Endothelial cell of umbilical vein (primary cell): ENCODE results near the gene B3GNT9.

Source experiments
- EZH2 ChIP-seq: IDR thresholded peaks from 2 replicates; pipeline ENCODE4 v1.6.1; 2012; ENCODE audit warnings: borderline replicate concordance, low read depth, mild to moderate bottlenecking, moderate library complexity, low read length, inconsistent platforms; ENCODE audit not compliant: severe bottlenecking
- FOS ChIP-seq: IDR thresholded peaks from 2 replicates; pipeline ENCODE4 v1.6.1; 2011; ENCODE audit warnings: mild to moderate bottlenecking, low read length, moderate library complexity, borderline replicate concordance; ENCODE audit not compliant: insufficient read depth
- JUN ChIP-seq: IDR thresholded peaks from 2 replicates; pipeline ENCODE4 v1.6.1; 2011; ENCODE audit warnings: borderline replicate concordance, low read depth; ENCODE audit not compliant: insufficient read length, insufficient read depth
- MYC ChIP-seq: IDR thresholded peaks from one replicate; pipeline ENCODE4 v1.6.1; 2011; ENCODE audit warnings: mild to moderate bottlenecking, low read depth, low read length
- POLR2A ChIP-seq: IDR thresholded peaks from 2 replicates; pipeline ENCODE4 v1.6.1; 2012; ENCODE audit warnings: low read depth, mild to moderate bottlenecking, control low read depth, low read length
- POLR2AphosphoS5 ChIP-seq: IDR thresholded peaks from 2 replicates; pipeline ENCODE4 v1.6.1; 2012; ENCODE audit warnings: low read depth, mild to moderate bottlenecking, control low read depth, low read length, moderate library complexity; ENCODE audit not compliant: insufficient read depth
- TF ChIP-seq, protein P1 (sequence below), 2 donors: IDR thresholded peaks; 1 replicate in 1 of 2; 2 replicates in 1 of 2; pipeline ENCODE4 v1.5.1; 2011; ENCODE audit warnings: low read length in 2 of 2, mild to moderate bottlenecking in 2 of 2, moderate library complexity in 2 of 2, control low read depth in 1 of 2, inconsistent platforms in 1 of 2, low read depth in 1 of 2; ENCODE audit not compliant: insufficient read depth in 1 of 2; ENCODE audit errors: extremely low read depth in 1 of 2
- TF ChIP-seq, protein P2 (sequence below): IDR thresholded peaks from 2 replicates; pipeline ENCODE4 v1.6.1; 2011; ENCODE audit not compliant: insufficient read depth, insufficient read length

DNA sequence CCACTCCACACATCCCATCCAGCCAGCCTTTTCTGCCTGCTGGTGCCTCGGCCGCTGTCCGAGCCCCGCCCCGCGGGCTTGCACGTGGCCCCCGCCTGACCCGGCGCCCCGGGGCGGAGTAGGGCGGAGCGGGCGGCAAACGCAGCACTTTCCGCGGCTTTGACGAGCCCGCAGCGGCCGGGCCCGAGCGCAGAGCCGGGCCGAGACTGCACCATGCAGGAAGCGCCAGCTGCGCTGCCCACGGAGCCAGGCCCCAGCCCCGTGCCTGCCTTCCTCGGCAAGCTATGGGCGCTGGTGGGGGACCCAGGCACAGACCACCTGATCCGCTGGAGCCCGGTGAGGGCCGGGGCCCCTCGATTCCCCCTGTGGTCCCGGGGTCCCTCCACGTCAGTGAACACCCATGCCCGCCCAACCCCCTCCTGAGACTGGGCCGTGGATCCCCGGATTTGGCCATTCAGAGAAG is 13.8 kb upstream of the B3GNT9 start, which contains the start of gene HSF4:
- TF ChIP-seq, protein P1, sequence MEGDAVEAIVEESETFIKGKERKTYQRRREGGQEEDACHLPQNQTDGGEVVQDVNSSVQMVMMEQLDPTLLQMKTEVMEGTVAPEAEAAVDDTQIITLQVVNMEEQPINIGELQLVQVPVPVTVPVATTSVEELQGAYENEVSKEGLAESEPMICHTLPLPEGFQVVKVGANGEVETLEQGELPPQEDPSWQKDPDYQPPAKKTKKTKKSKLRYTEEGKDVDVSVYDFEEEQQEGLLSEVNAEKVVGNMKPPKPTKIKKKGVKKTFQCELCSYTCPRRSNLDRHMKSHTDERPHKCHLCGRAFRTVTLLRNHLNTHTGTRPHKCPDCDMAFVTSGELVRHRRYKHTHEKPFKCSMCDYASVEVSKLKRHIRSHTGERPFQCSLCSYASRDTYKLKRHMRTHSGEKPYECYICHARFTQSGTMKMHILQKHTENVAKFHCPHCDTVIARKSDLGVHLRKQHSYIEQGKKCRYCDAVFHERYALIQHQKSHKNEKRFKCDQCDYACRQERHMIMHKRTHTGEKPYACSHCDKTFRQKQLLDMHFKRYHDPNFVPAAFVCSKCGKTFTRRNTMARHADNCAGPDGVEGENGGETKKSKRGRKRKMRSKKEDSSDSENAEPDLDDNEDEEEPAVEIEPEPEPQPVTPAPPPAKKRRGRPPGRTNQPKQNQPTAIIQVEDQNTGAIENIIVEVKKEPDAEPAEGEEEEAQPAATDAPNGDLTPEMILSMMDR (IDR thresholded peaks at IDR 0.05; ENCODE audit: extremely low read depth in 1 of 2, insufficient read depth in 1 of 2, low read depth in 1 of 2, low read length in 2 of 2), result no peak
- TF ChIP-seq POLR2A (no peak), POLR2AphosphoS5 (no peak), JUN (no peak), EZH2 (no peak), MYC (no peak), FOS (no peak)
- TF ChIP-seq, protein P2, sequence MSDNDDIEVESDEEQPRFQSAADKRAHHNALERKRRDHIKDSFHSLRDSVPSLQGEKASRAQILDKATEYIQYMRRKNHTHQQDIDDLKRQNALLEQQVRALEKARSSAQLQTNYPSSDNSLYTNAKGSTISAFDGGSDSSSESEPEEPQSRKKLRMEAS, result no peak
